Right lobe of liver (tissue), 4 donors: ENCODE results near the gene ADORA1.

Experiments
- CTCF ChIP-seq, 4 donors: fragments of 200-600 bp in 3 of 4; fragments of 450-650 bp in 1 of 4; IDR thresholded peaks; one replicate each; pipeline versions ENCODE4 v1.5.1 to v1.8.0; 2016 to 2022; ENCODE audit warnings: antibody characterized with exemption in 4 of 4, mild to moderate bottlenecking in 2 of 4
- POLR2A ChIP-seq: fragments of 450-650 bp; IDR thresholded peaks from one replicate; pipeline ENCODE4 v1.6.1; 2017; ENCODE audit warnings: antibody characterized with exemption, mild to moderate bottlenecking
- donor health status: DM: no; HTN: no; CAD: no.
- donor health status: DM: no; HTN: no; CAD: no.
- donor health status: DM: no; HTN: yes; CAD: no.

- TF ChIP-seq CTCF (IDR thresholded peaks at IDR 0.05) (no peak), POLR2A (no peak)
These were observed 31.0 kb upstream of the ADORA1 start for GRCh38 chr1:203096566-203096965.
